Right cardiac atrium (tissue), 5 donors: ENCODE data around the gene RAB7A. TPM values are rescaled to one million over a fixed set of nuclear protein-coding genes. Genes with fewer than 3 reads are reported as not detected.
"Not testable (repeated sequence)": the region's sequence is repeated elsewhere in the genome, so short reads cannot be mapped to it uniquely, and the experiment has no call there.

ENCODE experiments used
- ATAC-seq, 2 donors: fragments of 200-7000 bp; cut with Tn5 transposase; one replicate each; pipeline versions ENCODE4 v1.8.0 to v1.9.1; 2020; ENCODE audit warnings: moderate library complexity in 2 of 2, mild to moderate bottlenecking in 1 of 2
- DNase-seq, 3 donors: peaks; one replicate each; pipeline ENCODE4 v3.0.0-alpha.2; 2020
- H3K27ac ChIP-seq: one replicate; pipeline ENCODE4 v1.5.1; 2013; ENCODE audit warnings: mild to moderate bottlenecking, low read length, control low read depth, moderate library complexity
- H3K27me3 ChIP-seq: one replicate; pipeline ENCODE4 v1.6.1; 2013; ENCODE audit not compliant: control insufficient read depth, insufficient read depth
- H3K4me1 ChIP-seq: one replicate; pipeline ENCODE4 v1.6.1; 2013; ENCODE audit warnings: low read length; ENCODE audit not compliant: control insufficient read depth, insufficient read depth
- H3K4me3 ChIP-seq: one replicate; pipeline ENCODE4 v1.5.1; 2013; ENCODE audit warnings: low read length, control low read depth
- H3K9me3 ChIP-seq: one replicate; pipeline ENCODE4 v1.6.1; 2013; ENCODE audit warnings: low read length; ENCODE audit not compliant: control insufficient read depth
- WGBS: extraction: QIAGEN DNeasy Blood & Tissue Kit; methylation state at CpG from one replicate; pipeline ENCODE4 v1.1.7; 2013; 5-methylcytosine and 5-hydroxymethylcytosine counted together
- intact Hi-C, 4 donors: fragments of 100-400 bp; cut with DNase I; formaldehyde crosslinking; loops; one replicate each; pipeline versions ENCODE4 v1.11.0 to v1.14.0; 2022 to 2023
- polyA plus RNA-seq: library from polyadenylated mRNA; stranded (reverse); fragments of 200-250 nt; gene quantifications from one replicate; pipeline ENCODE4 v1.2.3, GENCODE V29; 2013
- total RNA-seq, 4 donors: library from RNA; stranded (reverse); fragmentation: NEBNext Ultra II Directional; extraction: Animal tissue kit (Norgen Biotek cat#: 25700); gene quantifications; one replicate each; pipeline ENCODE4 v1.2.1, GENCODE V29; 2021
- donor health status: healthy with polysubstance abuse.
- donor health status: DM: no; HTN: yes; CAD: no.
- donor health status: DM: no; HTN: no; CAD: no.
- donor health status: DM: no; HTN: yes; CAD: no; lungs with severe emphysema.
- donor health status: DM: yes; HTN: yes; CAD: no.

The RAB7A gene
- total and polyA plus RNA-seq, 5 donors, result 192 to 242 (median 234) TPM

DNA sequence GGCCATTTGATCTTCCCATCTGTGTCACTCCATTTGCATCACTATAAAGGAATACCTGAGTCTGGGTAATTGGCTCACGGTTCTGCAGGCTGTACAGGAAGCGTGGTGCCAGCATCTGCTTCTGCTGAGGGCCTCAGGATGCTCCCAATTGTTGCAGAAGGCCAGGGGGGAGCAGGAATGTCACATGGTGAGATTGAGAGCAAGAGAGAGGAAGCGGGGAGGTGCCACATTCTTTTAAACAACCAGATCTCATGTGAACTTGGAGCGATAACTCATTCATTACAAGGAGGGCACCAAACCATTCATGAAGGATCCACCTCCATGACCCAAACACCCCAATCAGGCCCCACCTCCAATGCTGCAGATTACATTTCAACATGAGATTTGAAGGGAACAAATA is 13.1 kb upstream of the RAB7A start:
- intact Hi-C loops, result no loop called here
- ATAC-seq, result no peak
- Histone ChIP-seq H3K4me1 (no peaks in the 10 kb centered on the region), H3K9me3 (no peaks in the 10 kb centered on the region), H3K27ac (no peak overlapping the region), H3K27me3 (no peaks in the 10 kb centered on the region), H3K4me3 (no peak overlapping the region)
- DNase-seq, result no peak
- 78% methylated on average over 4 of the region's 4 CpGs for WGBS

DNA sequence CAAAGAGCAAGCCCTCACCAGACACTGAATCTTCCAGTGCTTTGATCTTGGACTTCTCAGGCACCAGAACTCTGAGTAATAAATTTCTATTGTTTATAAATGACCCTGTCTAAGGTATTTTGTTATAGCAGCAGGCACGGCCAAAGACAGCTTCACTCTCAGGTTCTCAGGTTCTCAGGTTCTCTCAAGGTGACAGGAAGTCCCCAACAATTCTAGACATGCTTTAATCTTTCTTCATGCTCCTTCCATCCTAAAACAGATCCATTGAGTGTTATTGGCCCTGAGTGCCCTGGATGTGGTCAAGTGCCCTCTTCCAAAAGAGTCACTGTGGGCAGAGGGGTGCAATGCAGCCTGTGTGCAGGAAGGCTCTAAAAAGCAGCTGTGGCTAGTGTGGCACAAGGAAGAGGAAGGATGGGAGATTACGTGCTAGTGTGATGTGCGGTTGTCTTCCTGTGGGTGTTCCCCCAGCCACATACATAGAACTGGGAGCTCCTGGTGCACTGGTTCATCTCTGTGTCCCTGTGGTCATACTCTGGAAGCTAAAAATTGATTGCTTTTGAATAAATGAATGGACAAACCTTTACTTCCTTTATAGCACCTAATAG is 11.0 kb upstream of the RAB7A start:
- ATAC-seq (peak in 1 of 2 donors; percentile 36), DNase-seq (no peak)
- Histone ChIP-seq H3K4me3 (no peak overlapping the region), H3K27me3 (no peaks in the 10 kb centered on the region), H3K4me1 (no peaks in the 10 kb centered on the region), H3K9me3 (no peaks in the 10 kb centered on the region), H3K27ac (no peak overlapping the region)
- 79% methylated on average over 3 of the region's 3 CpGs for WGBS
- intact Hi-C loops, result no loop called here

DNA sequence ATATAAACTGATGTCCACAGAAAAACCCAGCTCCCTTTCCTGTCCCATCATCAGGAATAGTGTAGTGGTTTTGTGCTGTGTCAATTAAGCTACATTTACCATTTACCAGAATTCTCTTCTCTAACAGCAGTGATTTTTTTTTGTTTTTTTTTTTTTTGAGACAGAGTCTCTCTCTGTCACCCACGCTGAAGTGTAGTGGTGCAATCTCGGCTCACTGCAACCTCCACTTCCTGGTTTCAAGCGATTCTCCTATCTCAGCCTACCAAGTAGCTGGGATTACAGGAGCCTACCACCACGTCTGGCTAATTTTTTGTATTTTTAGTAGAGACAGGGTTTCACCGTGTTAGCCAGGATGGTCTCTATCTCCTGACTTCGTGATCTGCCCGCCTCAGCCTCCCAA is 7.1 kb upstream of the RAB7A start:
- H3K9me3 ChIP-seq, H3K27me3 ChIP-seq, H3K4me3 ChIP-seq, H3K4me1 ChIP-seq, H3K27ac ChIP-seq, intact Hi-C loops, ATAC-seq, DNase-seq: not testable (repeated sequence)
- 62% methylated on average over 7 of the region's 7 CpGs for WGBS

DNA sequence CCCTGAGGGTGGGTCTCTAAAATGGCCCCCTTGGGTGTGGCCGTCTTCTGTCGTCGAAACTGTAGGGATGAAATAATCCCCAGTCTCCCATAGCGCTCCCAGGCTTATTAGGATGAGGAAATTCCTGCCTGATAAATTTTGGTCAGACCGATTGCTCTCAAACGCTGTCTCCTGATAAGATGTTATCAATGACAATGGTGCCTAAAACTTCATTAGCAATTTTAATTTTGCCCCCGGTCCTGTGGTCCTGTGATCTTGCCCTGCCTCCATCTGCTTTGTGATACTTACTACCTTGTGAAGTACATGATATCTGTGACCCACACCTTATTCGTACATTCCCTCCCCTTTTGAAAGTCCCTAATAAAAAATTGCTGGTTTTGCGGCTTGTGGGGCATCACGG is 5.1 kb upstream of the RAB7A start:
- Histone ChIP-seq H3K27me3 (no peaks in the 10 kb centered on the region), H3K4me1 (no peaks in the 10 kb centered on the region), H3K27ac (no peak overlapping the region), H3K9me3 (no peaks in the 10 kb centered on the region), H3K4me3 (no peak overlapping the region)
- intact Hi-C loops, result loop anchor here in 1 of 4 donors (10.0 kb wide), 1 partner anchor 64 kb away; no protein-coding TSS in a partner anchor
- DNase-seq, result no peak
- WGBS, result 40% methylated on average over 10 of the region's 10 CpGs
- no peak for ATAC-seq

DNA sequence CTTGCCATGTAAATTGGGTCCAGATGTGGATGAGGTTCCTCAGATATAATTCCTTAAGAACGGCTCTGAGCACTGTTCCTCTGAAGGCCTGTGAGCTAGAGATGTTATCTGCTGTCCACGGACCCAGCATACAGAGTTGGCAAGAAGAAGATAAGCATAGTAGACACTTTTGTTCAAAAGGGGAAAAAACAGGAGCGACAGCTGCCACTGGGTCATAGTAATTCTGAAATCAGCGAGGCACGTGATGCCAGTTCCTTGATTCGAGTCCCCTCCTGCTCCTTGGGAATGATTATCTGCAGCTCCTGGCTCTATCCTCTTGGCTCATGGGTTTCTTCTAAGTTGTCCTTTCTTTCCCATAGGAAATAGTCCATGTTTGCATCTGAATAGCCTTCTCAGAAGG is 2.5 kb upstream of the RAB7A start:
- H3K4me3 ChIP-seq, result no peak overlapping the region
- WGBS, result 87% methylated on average over 6 of the region's 6 CpGs
- intact Hi-C loops, result loop anchor here in 1 of 4 donors (10.0 kb wide), 1 partner anchor 61 kb away; no protein-coding TSS in a partner anchor

DNA sequence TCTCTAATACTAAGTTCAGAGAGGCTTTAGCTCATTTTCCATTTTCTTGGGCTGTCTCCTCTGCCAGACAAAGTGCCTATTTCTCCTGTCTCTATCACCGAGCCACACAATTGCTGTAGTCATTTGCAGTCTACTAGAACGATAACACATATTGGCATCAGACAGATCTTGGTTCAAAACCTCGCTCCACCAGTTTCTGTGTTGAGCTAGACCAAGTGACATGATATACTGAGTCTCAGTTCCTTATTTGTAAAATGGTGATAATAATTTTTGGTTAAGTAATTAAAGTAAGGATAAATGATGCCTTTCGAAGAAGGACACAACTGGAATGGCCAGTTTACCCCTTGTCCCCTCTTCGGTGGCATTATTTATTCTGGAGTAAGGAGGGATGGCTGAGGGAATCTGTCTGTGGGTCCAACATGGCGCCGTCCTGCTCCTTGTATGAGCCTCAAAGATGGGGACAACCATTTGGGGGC is 398 bp upstream of the RAB7A start:
- ATAC-seq, result no peak

More for the DNA sequence above, 2.5 kb upstream of the RAB7A start:
- ATAC-seq, result no peak
- no peaks in the 10 kb centered on the region for H3K27me3 ChIP-seq
- no peaks in the 10 kb centered on the region for H3K9me3 ChIP-seq
- no peak overlapping the region for H3K27ac ChIP-seq
- peaks cover 2% of the 10 kb centered on the region for H3K4me1 ChIP-seq
- no peak for DNase-seq

DNA sequence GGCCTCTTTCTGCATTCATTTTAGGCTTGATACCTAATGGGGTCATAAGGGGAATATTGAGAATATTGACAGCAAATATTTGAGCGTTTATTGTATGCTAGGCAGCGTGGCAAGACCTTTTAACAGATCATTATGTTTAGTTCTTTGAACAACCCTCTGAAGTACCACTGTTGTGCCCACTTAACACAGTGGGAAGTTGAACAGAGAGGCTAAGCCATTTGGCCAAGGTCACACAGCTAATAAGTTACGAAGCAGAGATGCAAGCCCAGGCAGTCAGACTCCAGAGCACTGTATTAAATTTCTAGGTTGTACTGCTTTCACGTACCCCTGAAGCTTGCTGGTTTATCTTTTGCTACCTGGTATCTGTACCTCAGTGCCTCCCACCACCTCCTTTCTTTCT is 1.1 kb downstream of the RAB7A start:
- H3K4me1 ChIP-seq, result peaks cover 10% of the 10 kb centered on the region
- ATAC-seq, result no peak
- H3K9me3 ChIP-seq, result no peaks in the 10 kb centered on the region
- WGBS, result 16% methylated on average over 4 of the region's 4 CpGs
- no peak for DNase-seq
- H3K4me3 ChIP-seq, result peak overlapping the region; percentile 76
- no peaks in the 10 kb centered on the region for H3K27me3 ChIP-seq
- peak overlapping the region; percentile 16 for H3K27ac ChIP-seq
- intact Hi-C loops, result loop anchor here in 2 of 4 donors (5.0 to 10.0 kb wide), 2 partner anchors 45 to 58 kb away; no protein-coding TSS in a partner anchor

More for the DNA sequence above, 398 bp upstream of the RAB7A start:
- H3K4me3 ChIP-seq, result no peak overlapping the region
- no peaks in the 10 kb centered on the region for H3K27me3 ChIP-seq
- intact Hi-C loops, result loop anchor here in 2 of 4 donors (5.0 to 10.0 kb wide), 2 partner anchors 43 to 59 kb away; no protein-coding TSS in a partner anchor
- peak overlapping the region; percentile 75 for H3K27ac ChIP-seq
- 52% methylated on average over 7 of the region's 7 CpGs for WGBS
- peaks cover 5% of the 10 kb centered on the region for H3K4me1 ChIP-seq
- no peak for DNase-seq
- H3K9me3 ChIP-seq, result no peaks in the 10 kb centered on the region

DNA sequence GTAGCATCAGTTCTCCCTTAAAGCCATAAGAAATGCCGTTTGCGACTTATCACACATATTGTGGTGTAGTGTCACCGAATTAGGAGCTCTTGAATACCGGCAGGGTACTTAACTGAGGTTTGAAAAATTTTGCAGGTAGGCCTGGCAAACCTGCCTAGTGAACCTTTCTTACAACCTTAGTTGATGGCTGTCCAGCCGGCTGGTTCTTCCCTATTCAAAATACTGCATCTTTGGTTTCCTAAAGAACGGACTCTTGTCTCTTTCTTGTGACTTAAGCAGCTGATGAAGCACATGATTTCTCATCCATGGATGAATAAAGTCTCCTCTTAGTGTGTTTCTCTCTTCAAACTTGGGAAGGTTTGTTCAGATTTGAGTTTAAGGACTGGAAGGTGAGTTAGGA is 1.5 kb downstream of the RAB7A start:
- no peak for ATAC-seq
- no peak for DNase-seq
- Histone ChIP-seq H3K27ac (peak overlapping the region; percentile 16), H3K27me3 (no peaks in the 10 kb centered on the region), H3K4me1 (peaks cover 12% of the 10 kb centered on the region), H3K9me3 (no peaks in the 10 kb centered on the region), H3K4me3 (peak overlapping the region; percentile 76)
- intact Hi-C loops, result loop anchor here in 2 of 4 donors (5.0 to 10.0 kb wide), 2 partner anchors 45 to 57 kb away; no protein-coding TSS in a partner anchor
- 21% methylated on average over 6 of the region's 6 CpGs for WGBS

DNA sequence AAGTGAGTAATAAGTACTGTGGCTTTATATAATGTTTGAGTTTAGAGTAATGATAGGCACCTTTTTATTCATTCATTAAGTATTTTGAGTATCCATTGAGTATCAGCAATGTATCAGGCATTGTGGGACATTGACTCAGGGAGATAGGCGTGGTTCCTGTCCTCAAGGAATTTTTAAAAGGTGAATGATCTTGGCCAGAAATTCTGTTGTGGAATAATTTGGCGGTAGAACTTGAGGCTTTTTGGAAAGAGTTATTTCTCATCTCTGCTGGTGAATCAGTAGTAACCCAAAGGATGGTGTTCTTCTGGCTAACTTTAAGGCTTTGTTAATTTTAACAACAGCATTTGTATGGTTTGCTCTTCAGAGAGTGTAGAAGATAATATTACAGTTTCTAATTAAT is 2.0 kb downstream of the RAB7A start:
- Histone ChIP-seq H3K4me3 (peak overlapping the region; percentile 76), H3K27ac (no peak overlapping the region), H3K4me1 (peaks cover 14% of the 10 kb centered on the region), H3K27me3 (no peaks in the 10 kb centered on the region), H3K9me3 (no peaks in the 10 kb centered on the region)
- intact Hi-C loops, result loop anchor here in 2 of 4 donors (5.0 to 10.0 kb wide), 2 partner anchors 46 to 57 kb away; no protein-coding TSS in a partner anchor
- 63% methylated on average over 2 of the region's 2 CpGs for WGBS
- DNase-seq (no peak), ATAC-seq (no peak)

DNA sequence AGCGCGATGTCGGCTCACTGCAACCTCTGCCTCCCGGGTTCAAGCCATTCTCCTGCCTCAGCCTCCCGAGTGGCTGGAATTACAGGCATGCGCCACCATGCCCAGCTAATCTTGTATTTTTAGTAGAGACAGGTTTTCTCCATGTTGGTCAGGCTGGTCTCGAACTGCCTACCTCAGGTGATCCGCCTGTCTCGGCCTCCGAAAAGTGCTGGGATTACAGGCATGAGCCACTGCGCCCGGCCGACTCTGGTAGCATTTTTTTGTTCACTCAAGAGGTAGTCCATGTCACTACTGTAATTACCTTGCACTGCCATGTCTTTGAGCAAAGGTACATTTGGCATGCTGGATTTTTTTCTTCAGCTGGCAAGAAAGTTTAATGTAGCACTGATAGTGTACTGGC is 2.5 kb downstream of the RAB7A start:
- peak overlapping the region; percentile 42 for H3K27ac ChIP-seq
- not testable (repeated sequence) for ATAC-seq, DNase-seq, H3K4me3 ChIP-seq, H3K27me3 ChIP-seq, H3K9me3 ChIP-seq
- peaks cover 14% of the 10 kb centered on the region for H3K4me1 ChIP-seq
- intact Hi-C loops, result loop anchor here in 2 of 4 donors (5.0 to 10.0 kb wide), 2 partner anchors 46 to 56 kb away; no protein-coding TSS in a partner anchor
- WGBS, result 85% methylated on average over 13 of the region's 13 CpGs

DNA sequence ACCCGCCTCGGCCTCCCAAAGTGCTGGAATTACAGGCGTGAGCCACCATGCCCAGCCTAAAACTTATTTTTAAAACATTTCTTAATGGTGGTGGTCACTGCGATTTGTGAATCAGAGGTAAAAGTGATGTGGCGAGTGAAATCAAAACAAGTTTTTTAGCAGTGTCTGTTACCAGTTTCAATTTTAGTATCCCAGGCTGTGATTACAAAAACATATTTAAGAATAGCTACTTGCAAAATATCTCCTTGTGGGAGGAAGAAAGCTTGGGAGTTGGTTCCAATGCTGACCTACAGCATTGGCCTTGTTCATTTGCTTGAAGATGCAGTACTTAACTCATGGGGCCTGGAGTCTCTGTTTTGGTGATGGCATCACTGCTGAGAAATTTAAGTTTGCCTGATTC is 4.5 kb downstream of the RAB7A start:
- no peak overlapping the region for H3K27ac ChIP-seq
- WGBS, result 81% methylated on average over 5 of the region's 5 CpGs

More for the DNA sequence above, 4.5 kb downstream of the RAB7A start:
- DNase-seq (no peak), ATAC-seq (no peak)
- H3K4me1 ChIP-seq, result peaks cover 15% of the 10 kb centered on the region
- no peaks in the 10 kb centered on the region for H3K27me3 ChIP-seq
- no peaks in the 10 kb centered on the region for H3K9me3 ChIP-seq
- intact Hi-C loops, result no loop called here
- H3K4me3 ChIP-seq, result no peak overlapping the region
